ENCODE measurements around the gene AUTS2. TPM values are rescaled to one million over a fixed set of nuclear protein-coding genes. Genes with fewer than 3 reads are reported as not detected.

AUTS2 gene
- total RNA-seq, 5 donors from 2014 or later (not counting 1 experiment from before 2014, with no cell fraction given) = 10.6 to 66.2 (median 37.6) TPM

DNA sequence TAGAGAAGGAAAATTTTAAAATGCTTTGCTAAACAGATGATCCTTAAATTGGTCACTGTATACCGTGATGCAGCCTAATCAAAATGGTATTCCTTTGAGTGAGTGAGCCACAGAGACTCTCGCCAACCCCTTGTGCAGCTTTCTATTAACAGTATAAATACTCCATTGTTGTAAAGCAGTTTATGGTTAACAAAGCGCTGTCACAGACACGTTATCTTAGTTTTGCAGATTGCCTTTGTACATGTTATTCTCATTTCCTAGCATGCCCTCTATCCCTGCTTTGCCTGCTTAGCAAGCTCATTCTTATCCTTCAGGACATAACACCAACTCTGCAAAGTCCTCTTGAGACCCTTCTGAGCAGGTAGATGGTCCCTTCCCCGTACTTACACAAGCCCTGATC is 694.4 kb downstream of the AUTS2 start:
- no peak for ATAC-seq (replicated peaks in 1 of 4)
- 79% methylated on average over 3 of the region's 5 CpGs for WGBS (ENCODE audit: insufficient coverage)

DNA sequence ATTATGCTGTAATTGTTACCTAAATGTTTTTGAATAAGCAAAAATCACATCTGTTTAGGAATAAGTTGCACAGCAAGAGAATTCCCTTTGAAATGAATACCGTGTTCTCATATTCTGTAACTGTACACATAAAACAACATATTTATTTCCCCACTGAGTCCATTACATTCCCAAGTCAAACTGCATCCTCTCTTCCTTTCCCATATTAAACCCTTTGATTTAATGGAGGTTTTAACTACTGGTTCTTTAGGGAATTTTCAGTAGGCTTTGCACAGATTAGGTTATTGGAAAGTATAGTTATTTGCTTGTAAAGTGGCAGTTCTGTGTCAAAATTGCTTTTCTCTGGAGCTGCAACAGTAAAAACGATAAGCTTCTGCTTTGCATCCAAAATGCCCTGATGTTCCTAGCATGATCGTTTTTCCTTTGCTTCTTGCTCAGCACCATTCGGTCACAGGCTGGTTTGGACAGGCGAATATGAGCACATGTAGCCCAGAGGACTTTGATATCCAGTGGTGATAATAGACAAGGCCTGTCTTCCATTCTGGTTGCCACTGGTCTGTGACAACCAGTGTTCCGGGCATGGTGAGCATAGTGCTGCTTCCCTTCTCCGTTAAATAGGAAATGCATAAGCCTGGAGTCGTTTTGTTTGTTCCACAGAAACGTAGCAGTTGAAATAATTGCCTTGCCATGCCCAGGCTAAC is 696.1 kb downstream of the AUTS2 start:
- no peaks in the 10 kb centered on the region for H3K27me3 Mint-ChIP-seq

More for the DNA sequence above, 694.4 kb downstream of the AUTS2 start:
- no peaks in the 10 kb centered on the region for H3K9me3 ChIP-seq
- H3K9me3 Mint-ChIP-seq = no peaks in the 10 kb centered on the region
- POLR2A ChIA-PET = interaction anchor here in 1 of 2 donors (0.6 kb wide), 1 partner anchor 38 kb away, joined by 4 read pairs; no protein-coding TSS in a partner anchor
- H3K27ac ChIP-seq (ENCODE audit: low read length) = no peak overlapping the region
- CTCF ChIA-PET = no interaction called here
- peaks cover 0 to 2% of the 10 kb centered on the region in 2 experiments for H3K4me1 ChIP-seq (ENCODE audit: control insufficient read depth in 1 of 2, extremely low read depth in 1 of 2, insufficient read depth in 2 of 2, low read length in 2 of 2)
- no peaks in the 10 kb centered on the region for H3K36me3 ChIP-seq (ENCODE audit: control insufficient read depth in 2 of 2, extremely low read depth in 1 of 2, insufficient read depth in 1 of 2, low read length in 1 of 2)
- no peak overlapping the region for H3K27ac Mint-ChIP-seq
- no peak for DNase-seq
- H3K27me3 ChIP-seq (replicated peaks in 1 of 2; ENCODE audit: control insufficient read depth in 2 of 2, extremely low read depth in 1 of 2, insufficient read depth in 2 of 2, low read length in 1 of 2) = no peaks in the 10 kb centered on the region
- H3K27me3 Mint-ChIP-seq = no peaks in the 10 kb centered on the region
- no peak overlapping the region for H3K4me3 Mint-ChIP-seq
- H3K4me1 Mint-ChIP-seq = no peaks in the 10 kb centered on the region
- H3K36me3 Mint-ChIP-seq = no peaks in the 10 kb centered on the region
- H3K4me3 ChIP-seq (ENCODE audit: control insufficient read depth in 1 of 2, extremely low read depth in 1 of 2, low read length in 1 of 2) = no peak overlapping the region

DNA sequence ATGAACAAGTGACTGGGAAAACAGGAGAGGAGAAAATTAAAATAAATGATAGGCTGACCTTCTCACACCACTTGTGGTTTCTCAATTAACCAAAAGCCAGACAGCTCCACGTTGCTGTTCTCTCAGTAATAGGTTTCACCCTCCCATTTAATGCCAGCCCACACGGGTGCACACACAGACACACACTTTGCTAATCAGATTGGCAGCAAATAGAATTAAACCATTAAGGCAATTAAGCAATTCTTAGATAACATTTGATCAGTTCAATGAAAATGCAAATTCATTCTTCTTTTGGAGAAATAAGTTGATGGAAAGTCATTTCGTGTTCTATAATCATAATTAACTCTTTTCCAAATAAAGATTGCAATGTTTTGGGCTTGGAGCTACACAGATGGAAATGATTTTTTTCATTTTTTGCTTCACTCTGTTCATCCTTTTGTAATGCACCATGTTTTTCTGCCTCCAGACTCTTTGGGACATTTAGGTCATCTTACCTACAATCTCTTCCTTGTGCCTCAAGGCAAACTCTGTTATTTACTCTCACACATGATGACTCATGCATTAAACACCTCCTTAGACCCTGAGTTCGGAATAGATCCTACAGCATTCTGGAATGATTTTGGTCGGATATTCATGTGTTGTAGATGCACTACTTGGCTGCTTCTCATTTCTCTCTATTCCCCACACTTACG is 700.7 kb downstream of the AUTS2 start:
- H3K27ac ChIP-seq (ENCODE audit: low read length) = no peak overlapping the region
- Mint-ChIP-seq H3K27me3 (no peaks in the 10 kb centered on the region), H3K4me3 (no peak overlapping the region), H3K27ac (no peak overlapping the region), H3K36me3 (no peaks in the 10 kb centered on the region), H3K9me3 (no peaks in the 10 kb centered on the region), H3K4me1 (peaks cover 12 to 21% (median 18%) of the 10 kb centered on the region in 3 donors)
- H3K27me3 ChIP-seq (replicated peaks in 1 of 2; ENCODE audit: control insufficient read depth in 2 of 2, extremely low read depth in 1 of 2, insufficient read depth in 2 of 2, low read length in 1 of 2) = no peaks in the 10 kb centered on the region
- 60% methylated on average over 1 of the region's 6 CpGs for WGBS (ENCODE audit: insufficient coverage)
- H3K36me3 ChIP-seq (ENCODE audit: control insufficient read depth in 2 of 2, extremely low read depth in 1 of 2, insufficient read depth in 1 of 2, low read length in 1 of 2) = no peaks in the 10 kb centered on the region
- no peaks in the 10 kb centered on the region for H3K9me3 ChIP-seq
- H3K4me1 ChIP-seq (ENCODE audit: control insufficient read depth in 1 of 2, extremely low read depth in 1 of 2, insufficient read depth in 2 of 2, low read length in 2 of 2) = peaks cover 15 to 26% of the 10 kb centered on the region in 2 experiments
- POLR2A ChIA-PET = no interaction called here
- no peak for ATAC-seq (replicated peaks in 1 of 4)
- no peak overlapping the region for H3K4me3 ChIP-seq (ENCODE audit: control insufficient read depth in 1 of 2, extremely low read depth in 1 of 2, low read length in 1 of 2)
- no peak for DNase-seq
- CTCF ChIA-PET = interaction anchor here in 1 of 2 donors (1.2 kb wide), 1 partner anchor 13 kb away, joined by 6 read pairs; no protein-coding TSS in a partner anchor

More for the DNA sequence above, 696.1 kb downstream of the AUTS2 start:
- no peak overlapping the region for H3K27ac ChIP-seq (ENCODE audit: low read length)
- Mint-ChIP-seq H3K9me3 (no peaks in the 10 kb centered on the region), H3K36me3 (no peaks in the 10 kb centered on the region), H3K27ac (no peak overlapping the region), H3K4me3 (no peak overlapping the region), H3K4me1 (no peaks in the 10 kb centered on the region)
- no peak for ATAC-seq (replicated peaks in 1 of 4)
- peaks cover 0 to 4% of the 10 kb centered on the region in 2 experiments for H3K4me1 ChIP-seq (ENCODE audit: control insufficient read depth in 1 of 2, extremely low read depth in 1 of 2, insufficient read depth in 2 of 2, low read length in 2 of 2)
- ChIA-PET CTCF (no interaction called here), POLR2A (no interaction called here)
- no peak overlapping the region for H3K4me3 ChIP-seq (ENCODE audit: control insufficient read depth in 1 of 2, extremely low read depth in 1 of 2, low read length in 1 of 2)
- 85% methylated on average over 6 of the region's 9 CpGs for WGBS (ENCODE audit: insufficient coverage)
- H3K9me3 ChIP-seq = no peaks in the 10 kb centered on the region
- no peak for DNase-seq
- H3K27me3 ChIP-seq (replicated peaks in 1 of 2; ENCODE audit: control insufficient read depth in 2 of 2, extremely low read depth in 1 of 2, insufficient read depth in 2 of 2, low read length in 1 of 2) = no peaks in the 10 kb centered on the region
- no peaks in the 10 kb centered on the region for H3K36me3 ChIP-seq (ENCODE audit: control insufficient read depth in 2 of 2, extremely low read depth in 1 of 2, insufficient read depth in 1 of 2, low read length in 1 of 2)

DNA sequence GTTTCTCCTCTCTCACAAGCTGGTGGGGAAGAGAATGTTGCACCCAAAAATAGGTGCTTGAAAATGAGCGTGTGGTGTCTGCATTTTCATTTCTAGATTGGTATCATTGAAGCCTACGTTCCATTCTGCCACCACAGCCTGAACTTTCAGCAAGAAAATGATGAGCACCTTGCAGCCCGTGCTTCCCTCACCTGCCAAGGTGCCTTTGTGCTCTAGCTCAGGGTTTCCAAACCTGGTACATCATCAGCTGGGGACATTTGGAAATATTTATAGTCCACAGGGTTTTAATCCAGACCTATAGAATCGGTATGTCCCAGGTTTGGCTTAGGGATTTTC is 701.2 kb downstream of the AUTS2 start:
- WGBS (ENCODE audit: insufficient coverage) = 50% methylated on average over 2 of the region's 4 CpGs
- ATAC-seq (replicated peaks in 1 of 4) = no peak

GRCh38 chr7:70301673-70302185 is 703.5 kb downstream of the AUTS2 start:
- Mint-ChIP-seq H3K27ac (no peak overlapping the region), H3K27me3 (no peaks in the 10 kb centered on the region), H3K4me1 (peaks cover 13 to 26% (median 20%) of the 10 kb centered on the region in 3 donors), H3K36me3 (no peaks in the 10 kb centered on the region), H3K9me3 (no peaks in the 10 kb centered on the region), H3K4me3 (no peak overlapping the region)
- H3K4me3 ChIP-seq (ENCODE audit: control insufficient read depth in 1 of 2, extremely low read depth in 1 of 2, low read length in 1 of 2) = no peak overlapping the region
- ChIA-PET CTCF (interaction anchor here in 1 of 2 donors (0.7 kb wide), 1 partner anchor 49 kb away, joined by 3 read pairs; no protein-coding TSS in a partner anchor), POLR2A (no interaction called here)
- H3K9me3 ChIP-seq = no peaks in the 10 kb centered on the region
- H3K36me3 ChIP-seq (ENCODE audit: control insufficient read depth in 2 of 2, extremely low read depth in 1 of 2, insufficient read depth in 1 of 2, low read length in 1 of 2) = no peaks in the 10 kb centered on the region
- ATAC-seq (replicated peaks in 1 of 4) = no peak
- no peak overlapping the region for H3K27ac ChIP-seq (ENCODE audit: low read length)
- no peaks in the 10 kb centered on the region for H3K27me3 ChIP-seq (replicated peaks in 1 of 2; ENCODE audit: control insufficient read depth in 2 of 2, extremely low read depth in 1 of 2, insufficient read depth in 2 of 2, low read length in 1 of 2)
- 94% methylated on average over 1 of the region's 6 CpGs for WGBS (ENCODE audit: insufficient coverage)
- peaks cover 17 to 43% of the 10 kb centered on the region in 2 experiments for H3K4me1 ChIP-seq (ENCODE audit: control insufficient read depth in 1 of 2, extremely low read depth in 1 of 2, insufficient read depth in 2 of 2, low read length in 2 of 2)
- no peak for DNase-seq

More for the DNA sequence above, 701.2 kb downstream of the AUTS2 start:
- H3K36me3 ChIP-seq (ENCODE audit: control insufficient read depth in 2 of 2, extremely low read depth in 1 of 2, insufficient read depth in 1 of 2, low read length in 1 of 2) = no peaks in the 10 kb centered on the region
- H3K9me3 ChIP-seq = no peaks in the 10 kb centered on the region
- H3K4me1 Mint-ChIP-seq = peaks cover 13 to 22% (median 20%) of the 10 kb centered on the region in 3 donors
- H3K4me1 ChIP-seq (ENCODE audit: control insufficient read depth in 1 of 2, extremely low read depth in 1 of 2, insufficient read depth in 2 of 2, low read length in 2 of 2) = peaks cover 17 to 32% of the 10 kb centered on the region in 2 experiments
- ChIA-PET POLR2A (no interaction called here), CTCF (interaction anchor here in 1 of 2 donors (1.2 kb wide), 1 partner anchor 13 kb away, joined by 6 read pairs; no protein-coding TSS in a partner anchor)
- no peak overlapping the region for H3K27ac ChIP-seq (ENCODE audit: low read length)
- H3K9me3 Mint-ChIP-seq = no peaks in the 10 kb centered on the region
- H3K36me3 Mint-ChIP-seq = no peaks in the 10 kb centered on the region
- H3K4me3 Mint-ChIP-seq = no peak overlapping the region
- H3K4me3 ChIP-seq (ENCODE audit: control insufficient read depth in 1 of 2, extremely low read depth in 1 of 2, low read length in 1 of 2) = no peak overlapping the region
- no peaks in the 10 kb centered on the region for H3K27me3 ChIP-seq (replicated peaks in 1 of 2; ENCODE audit: control insufficient read depth in 2 of 2, extremely low read depth in 1 of 2, insufficient read depth in 2 of 2, low read length in 1 of 2)
- no peak overlapping the region for H3K27ac Mint-ChIP-seq
- no peaks in the 10 kb centered on the region for H3K27me3 Mint-ChIP-seq
- DNase-seq = no peak

DNA sequence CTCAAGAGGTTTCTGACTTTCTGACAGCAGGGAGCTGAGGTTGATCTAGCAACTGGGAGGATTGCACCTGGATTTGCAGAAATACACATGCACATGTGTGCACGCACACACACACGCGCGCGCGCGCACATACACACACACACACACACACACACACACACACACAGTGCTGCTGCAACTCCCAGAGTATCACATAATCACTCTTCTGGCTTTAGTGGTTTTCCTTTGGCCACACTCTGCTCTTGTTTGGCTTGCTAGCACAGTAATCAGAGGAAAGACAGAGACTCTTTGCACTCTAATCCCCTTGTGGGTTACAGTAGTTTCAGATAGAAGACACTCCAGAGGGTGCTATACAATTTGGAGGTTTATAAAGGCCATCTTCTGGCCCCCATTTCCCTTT is 705.0 kb downstream of the AUTS2 start:
- no peaks in the 10 kb centered on the region for H3K36me3 Mint-ChIP-seq
- no peaks in the 10 kb centered on the region for H3K9me3 Mint-ChIP-seq
- ATAC-seq (replicated peaks in 1 of 4) = no peak
- no peak overlapping the region for H3K27ac Mint-ChIP-seq
- DNase-seq = no peak
- ChIA-PET CTCF (no interaction called here), POLR2A (interaction anchor here in 1 of 2 donors (0.7 kb wide), 1 partner anchor 271 kb away, joined by 5 read pairs; no protein-coding TSS in a partner anchor)
- no peak overlapping the region for H3K4me3 Mint-ChIP-seq
- Histone ChIP-seq H3K27me3 (replicated peaks in 1 of 2; ENCODE audit: control insufficient read depth in 2 of 2, extremely low read depth in 1 of 2, insufficient read depth in 2 of 2, low read length in 1 of 2) (no peaks in the 10 kb centered on the region), H3K4me1 (ENCODE audit: control insufficient read depth in 1 of 2, extremely low read depth in 1 of 2, insufficient read depth in 2 of 2, low read length in 2 of 2) (peaks cover 23 to 58% of the 10 kb centered on the region in 2 experiments), H3K9me3 (no peaks in the 10 kb centered on the region), H3K4me3 (ENCODE audit: control insufficient read depth in 1 of 2, extremely low read depth in 1 of 2, low read length in 1 of 2) (no peak overlapping the region), H3K36me3 (ENCODE audit: control insufficient read depth in 2 of 2, extremely low read depth in 1 of 2, insufficient read depth in 1 of 2, low read length in 1 of 2) (no peaks in the 10 kb centered on the region), H3K27ac (ENCODE audit: low read length) (no peak overlapping the region)
- 97% methylated on average over 6 of the region's 7 CpGs for WGBS (ENCODE audit: insufficient coverage)
- no peaks in the 10 kb centered on the region for H3K27me3 Mint-ChIP-seq
- H3K4me1 Mint-ChIP-seq = peaks cover 23 to 41% (median 32%) of the 10 kb centered on the region in 3 donors

Measured in T-cell (primary cell).